ENCODE results near the gene GSX2. TPM values are rescaled to one million over a fixed set of nuclear protein-coding genes. Genes with fewer than 3 reads are reported as not detected.

GSX2 gene
- total RNA-seq, 4 donors from 2014 or later, result not detected

- TF ChIP-seq CTCF (IDR thresholded peaks at IDR 0.05; ENCODE audit: low read depth), result no peak
These were observed 38.9 kb upstream of the GSX2 start for GRCh38 chr4:54061067-54061466.

GRCh38 chr4:54061873-54062272 lies 38.1 kb upstream of the GSX2 start:
- TF ChIP-seq CTCF (IDR thresholded peaks at IDR 0.05; ENCODE audit: low read depth), result no peak

GRCh38 chr4:54062392-54062791 lies 37.6 kb upstream of the GSX2 start:
- TF ChIP-seq CTCF (IDR thresholded peaks at IDR 0.05; ENCODE audit: low read depth), result no peak

GRCh38 chr4:54063229-54063628 lies 36.7 kb upstream of the GSX2 start:
- TF ChIP-seq CTCF (IDR thresholded peaks at IDR 0.05; ENCODE audit: low read depth), result no peak

- no peak for TF ChIP-seq CTCF (IDR thresholded peaks at IDR 0.05; ENCODE audit: low read depth)
These were observed 36.1 kb upstream of the GSX2 start for GRCh38 chr4:54063737-54064316.

GRCh38 chr4:54064317-54065111 lies 35.4 kb upstream of the GSX2 start, which contains the start of gene CHIC2:
Gene CHIC2, minus strand, starts transcription at chr4:54064605. Its CDS starts 305 bp downstream, at chr4:54064300.
- no peak for TF ChIP-seq CTCF (IDR thresholded peaks at IDR 0.05; ENCODE audit: low read depth)

GRCh38 chr4:54065282-54066087 lies 34.5 kb upstream of the GSX2 start:
- TF ChIP-seq CTCF (IDR thresholded peaks at IDR 0.05; ENCODE audit: low read depth), result no peak
